PC-9 (cell line): ENCODE data around the gene SDK1. TPM values are rescaled to one million over a fixed set of nuclear protein-coding genes. Genes with fewer than 3 reads are reported as not detected.

Experiments
- BruUV-seq: library from RNA; stranded (reverse); fragments of 400-500 nt; replicated peaks from 2 replicates; lab custom pipeline; 2021; lab: Mats Ljungman, UMichigan
- CTCF ChIA-PET: fragments of 300-600 bp; sonication (Branson Sonifier 250); formaldehyde crosslinking; loops from one replicate; lab custom pipeline; 2022; ENCODE audit warnings: antibody characterized with exemption; lab: Charles Lee
- POLR2A ChIA-PET: fragments of 300-600 bp; sonication (Branson Sonifier 250); formaldehyde crosslinking; loops from one replicate; lab custom pipeline; 2022; ENCODE audit warnings: antibody characterized with exemption; ENCODE audit not compliant: unreplicated experiment; lab: Charles Lee
- DNase-seq, 2 experiments: peaks; one replicate each; pipeline versions ENCODE4 v3.0.0 to v3.0.0-alpha.2; 2015 to 2022; ENCODE audit warnings: mixed read lengths in 1 of 2
- H2AFZ ChIP-seq: fragments of 200-600 bp; sonication (generic); 2 replicates; pipeline ENCODE4 v1.8.1; 2017; ENCODE audit warnings: antibody characterized with exemption
- H3F3A ChIP-seq: fragments of 200-600 bp; sonication (generic); 2 replicates; pipeline ENCODE4 v1.8.1; 2017; ENCODE audit warnings: antibody characterized with exemption, mild to moderate bottlenecking, low read depth; ENCODE audit not compliant: insufficient read depth
- H3K27ac ChIP-seq: fragments of 200-600 bp; sonication (generic); 2 replicates; pipeline ENCODE4 v1.6.1; 2016; ENCODE audit warnings: mixed run types
- H3K27me3 ChIP-seq: fragments of 200-600 bp; sonication (generic); 2 replicates; pipeline ENCODE4 v1.6.1; 2016; ENCODE audit warnings: low read depth, mixed run types; ENCODE audit not compliant: insufficient read depth
- H3K36me3 ChIP-seq: fragments of 200-600 bp; sonication (generic); 2 replicates; pipeline ENCODE4 v1.6.1; 2016; ENCODE audit warnings: low read depth, mixed run types
- H3K4me1 ChIP-seq: fragments of 200-600 bp; sonication (generic); replicated peaks from 2 replicates; pipeline ENCODE4 v1.6.1; 2016; ENCODE audit warnings: mixed run types; ENCODE audit not compliant: insufficient read depth
- H3K4me2 ChIP-seq: fragments of 200-600 bp; sonication (generic); 2 replicates; pipeline ENCODE4 v1.6.1; 2017; ENCODE audit warnings: mixed run types
- H3K4me3 ChIP-seq: fragments of 200-600 bp; sonication (generic); 2 replicates; pipeline ENCODE4 v1.6.1; 2016; ENCODE audit warnings: mixed run types
- H3K79me2 ChIP-seq: fragments of 200-600 bp; sonication (generic); 2 replicates; pipeline ENCODE4 v1.6.1; 2017; ENCODE audit warnings: low read depth, mixed run types
- H3K9me2 ChIP-seq: fragments of 200-600 bp; sonication (generic); 2 replicates; pipeline ENCODE4 v1.8.1; 2017; ENCODE audit warnings: mild to moderate bottlenecking; ENCODE audit not compliant: insufficient read depth
- H3K9me3 ChIP-seq: fragments of 200-600 bp; sonication (generic); 2 replicates; pipeline ENCODE4 v1.8.1; 2016; ENCODE audit warnings: low read depth; ENCODE audit not compliant: insufficient read depth
- H4K20me1 ChIP-seq: fragments of 200-600 bp; sonication (generic); 2 replicates; pipeline ENCODE4 v1.8.1; 2017; ENCODE audit not compliant: insufficient read depth
- EZH2 ChIP-seq: fragments of 200-600 bp; sonication (generic); IDR thresholded peaks from 2 replicates; pipeline ENCODE4 v1.8.0; 2017; ENCODE audit warnings: antibody characterized with exemption, low read depth
- intact Hi-C: fragments of 100-400 bp; cut with micrococcal nuclease; formaldehyde crosslinking; loops from one replicate; pipeline ENCODE4 v1.10.0; 2022; ENCODE audit not compliant: unreplicated experiment
- total RNA-seq: library from RNA; stranded (reverse); gene quantifications from 2 replicates; pipeline ENCODE4 v1.2.3, GENCODE V29; 2021
- TF ChIP-seq, protein P1 (sequence below): fragments of 200-600 bp; sonication (generic); conservative IDR thresholded peaks from 2 replicates; pipeline ENCODE4 v1.6.1; 2017; ENCODE audit warnings: mixed run types, antibody characterized with exemption, mild to moderate bottlenecking, moderate library complexity

The SDK1 gene
- total RNA-seq, 1 experiment from 2014 or later, result not detected

DNA sequence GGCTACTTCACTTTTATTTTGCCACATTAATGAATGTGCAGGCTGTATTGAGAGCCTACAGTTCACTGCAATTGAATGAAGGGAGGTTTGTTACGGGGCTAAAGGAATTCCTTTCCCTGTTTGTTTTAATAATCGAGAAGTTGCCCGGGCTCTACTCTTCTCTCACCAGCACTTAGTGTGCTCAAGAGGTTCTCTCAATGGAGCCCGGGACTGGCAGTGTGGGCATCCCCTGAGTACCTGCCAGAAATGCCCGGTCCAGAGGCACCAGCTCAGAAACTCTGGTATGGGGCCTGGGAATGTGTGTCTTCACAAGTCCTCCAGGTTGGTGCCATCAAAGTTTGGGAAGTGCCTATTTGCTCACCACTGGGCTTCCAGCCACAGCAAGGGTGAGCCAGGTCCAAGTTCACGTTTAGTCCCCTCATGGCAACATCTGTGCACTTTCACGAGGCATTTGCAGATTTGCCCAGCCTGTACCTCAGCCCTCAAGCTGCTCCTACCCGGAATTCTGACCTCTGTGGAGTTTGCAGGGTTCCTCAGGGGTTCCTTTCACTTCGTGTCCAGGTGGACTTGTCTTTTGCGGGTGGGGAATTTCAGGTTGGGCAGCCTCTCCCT lies 622.4 kb downstream of the SDK1 start:
- Histone ChIP-seq H3K4me1 (no peaks in the 10 kb centered on the region), H3K27ac (no peak overlapping the region), H4K20me1 (no peaks in the 10 kb centered on the region), H3K9me2 (no peaks in the 10 kb centered on the region), H2AFZ (no peak overlapping the region), H3K27me3 (peaks cover 86% of the 10 kb centered on the region), H3K4me3 (no peak overlapping the region), H3K36me3 (no peaks in the 10 kb centered on the region), H3F3A (no peaks in the 10 kb centered on the region), H3K79me2 (no peaks in the 10 kb centered on the region), H3K4me2 (no peak overlapping the region), H3K9me3 (no peaks in the 10 kb centered on the region)
- TF ChIP-seq EZH2, result no peak
- TF ChIP-seq, protein P1, sequence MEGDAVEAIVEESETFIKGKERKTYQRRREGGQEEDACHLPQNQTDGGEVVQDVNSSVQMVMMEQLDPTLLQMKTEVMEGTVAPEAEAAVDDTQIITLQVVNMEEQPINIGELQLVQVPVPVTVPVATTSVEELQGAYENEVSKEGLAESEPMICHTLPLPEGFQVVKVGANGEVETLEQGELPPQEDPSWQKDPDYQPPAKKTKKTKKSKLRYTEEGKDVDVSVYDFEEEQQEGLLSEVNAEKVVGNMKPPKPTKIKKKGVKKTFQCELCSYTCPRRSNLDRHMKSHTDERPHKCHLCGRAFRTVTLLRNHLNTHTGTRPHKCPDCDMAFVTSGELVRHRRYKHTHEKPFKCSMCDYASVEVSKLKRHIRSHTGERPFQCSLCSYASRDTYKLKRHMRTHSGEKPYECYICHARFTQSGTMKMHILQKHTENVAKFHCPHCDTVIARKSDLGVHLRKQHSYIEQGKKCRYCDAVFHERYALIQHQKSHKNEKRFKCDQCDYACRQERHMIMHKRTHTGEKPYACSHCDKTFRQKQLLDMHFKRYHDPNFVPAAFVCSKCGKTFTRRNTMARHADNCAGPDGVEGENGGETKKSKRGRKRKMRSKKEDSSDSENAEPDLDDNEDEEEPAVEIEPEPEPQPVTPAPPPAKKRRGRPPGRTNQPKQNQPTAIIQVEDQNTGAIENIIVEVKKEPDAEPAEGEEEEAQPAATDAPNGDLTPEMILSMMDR, result no peak
- intact Hi-C loops, result no loop called here
- no peak for DNase-seq
- CTCF ChIA-PET, result interaction anchor here (0.5 kb wide), 1 partner anchor 1049 kb away, joined by 12 read pairs; no protein-coding TSS in a partner anchor
- POLR2A ChIA-PET, result no interaction called here
- no TSS peak for BruUV-seq

DNA sequence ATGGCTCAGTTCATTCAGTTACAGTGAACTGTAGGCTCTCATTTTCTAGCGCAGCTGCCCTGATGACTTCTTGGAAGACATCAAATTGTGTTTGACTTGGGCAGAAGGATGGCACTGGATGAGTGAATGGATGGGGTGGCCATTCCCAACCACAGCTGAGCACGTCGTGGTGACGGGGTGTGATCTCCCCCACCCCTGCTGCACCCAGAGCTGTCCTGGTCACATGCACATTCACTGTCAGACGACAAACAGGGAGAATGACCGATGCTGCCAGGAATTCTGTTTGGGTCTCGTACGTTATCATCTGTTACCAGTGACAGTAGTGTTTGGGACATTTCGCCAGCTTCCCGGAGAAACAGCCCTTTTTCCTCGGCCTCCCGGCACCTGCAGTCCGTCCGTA lies 623.2 kb downstream of the SDK1 start:
- no peak for DNase-seq
- Histone ChIP-seq H3K79me2 (no peaks in the 10 kb centered on the region), H3K9me2 (no peaks in the 10 kb centered on the region), H3K4me2 (no peak overlapping the region), H3K36me3 (no peaks in the 10 kb centered on the region), H3F3A (no peaks in the 10 kb centered on the region), H3K4me3 (no peak overlapping the region), H3K27me3 (peaks cover 95% of the 10 kb centered on the region), H3K4me1 (no peaks in the 10 kb centered on the region), H3K27ac (no peak overlapping the region), H4K20me1 (no peaks in the 10 kb centered on the region), H3K9me3 (no peaks in the 10 kb centered on the region), H2AFZ (no peak overlapping the region)
- intact Hi-C loops, result no loop called here
- ChIA-PET POLR2A (no interaction called here), CTCF (no interaction called here)
- TF ChIP-seq EZH2, result no peak
- TF ChIP-seq, protein P1, result no peak
- BruUV-seq, result no TSS peak

DNA sequence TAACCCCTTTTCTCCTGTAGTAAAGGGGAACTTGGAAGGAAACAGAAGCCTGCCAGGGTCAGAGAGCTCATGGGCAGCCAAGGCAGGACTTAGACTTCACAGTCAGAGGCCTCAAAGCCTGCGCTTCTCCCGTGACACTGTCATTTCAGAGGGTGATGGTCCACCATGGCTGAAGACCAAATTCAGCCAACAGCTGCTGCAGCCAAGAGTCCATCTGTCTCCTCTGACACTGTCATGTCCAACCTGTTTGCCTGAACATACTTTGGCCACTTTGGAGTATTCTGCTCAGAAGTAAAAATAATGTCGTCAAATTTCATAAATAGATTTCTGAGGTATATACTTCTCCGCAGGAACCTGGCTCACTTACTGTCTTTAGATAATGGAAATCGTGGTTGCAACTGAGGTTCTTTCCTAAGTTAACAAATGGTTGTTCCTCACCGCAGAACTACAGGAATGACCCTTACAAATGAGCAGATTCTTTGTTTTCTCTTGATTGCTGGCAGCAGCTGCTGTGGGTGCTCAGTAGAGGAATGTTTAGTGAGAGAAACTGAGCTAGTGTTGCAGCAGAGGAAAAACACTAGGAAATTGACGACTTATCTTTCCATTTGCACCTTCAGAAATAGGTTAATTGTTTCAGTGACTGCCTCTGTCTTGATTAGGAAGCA lies 626.5 kb downstream of the SDK1 start:
- no peaks in the 10 kb centered on the region for H4K20me1 ChIP-seq
- H3K4me3 ChIP-seq, result no peak overlapping the region
- no peaks in the 10 kb centered on the region for H3K4me1 ChIP-seq
- DNase-seq, result no peak
- ChIA-PET POLR2A (no interaction called here), CTCF (no interaction called here)
- H3K27me3 ChIP-seq, result peaks cover 97% of the 10 kb centered on the region
- H3K27ac ChIP-seq, result no peak overlapping the region
- H3K36me3 ChIP-seq, result no peaks in the 10 kb centered on the region
- no peaks in the 10 kb centered on the region for H3K9me2 ChIP-seq
- no TSS peak for BruUV-seq
- H3K9me3 ChIP-seq, result no peaks in the 10 kb centered on the region
- H3K4me2 ChIP-seq, result no peak overlapping the region
- H2AFZ ChIP-seq, result no peak overlapping the region
- H3K79me2 ChIP-seq, result no peaks in the 10 kb centered on the region
- intact Hi-C loops, result no loop called here
- no peaks in the 10 kb centered on the region for H3F3A ChIP-seq
- TF ChIP-seq, protein P1, result no peak
- no peak for TF ChIP-seq EZH2
